ENCODE measurements around the gene NBPF26.
A peak's percentile ranks its signal among the peaks of the same experiment; 100 is the strongest.
"Not testable (repeated sequence)": the region's sequence is repeated elsewhere in the genome, so short reads cannot be mapped to it uniquely, and the experiment has no call there.

NBPF26 gene

DNA sequence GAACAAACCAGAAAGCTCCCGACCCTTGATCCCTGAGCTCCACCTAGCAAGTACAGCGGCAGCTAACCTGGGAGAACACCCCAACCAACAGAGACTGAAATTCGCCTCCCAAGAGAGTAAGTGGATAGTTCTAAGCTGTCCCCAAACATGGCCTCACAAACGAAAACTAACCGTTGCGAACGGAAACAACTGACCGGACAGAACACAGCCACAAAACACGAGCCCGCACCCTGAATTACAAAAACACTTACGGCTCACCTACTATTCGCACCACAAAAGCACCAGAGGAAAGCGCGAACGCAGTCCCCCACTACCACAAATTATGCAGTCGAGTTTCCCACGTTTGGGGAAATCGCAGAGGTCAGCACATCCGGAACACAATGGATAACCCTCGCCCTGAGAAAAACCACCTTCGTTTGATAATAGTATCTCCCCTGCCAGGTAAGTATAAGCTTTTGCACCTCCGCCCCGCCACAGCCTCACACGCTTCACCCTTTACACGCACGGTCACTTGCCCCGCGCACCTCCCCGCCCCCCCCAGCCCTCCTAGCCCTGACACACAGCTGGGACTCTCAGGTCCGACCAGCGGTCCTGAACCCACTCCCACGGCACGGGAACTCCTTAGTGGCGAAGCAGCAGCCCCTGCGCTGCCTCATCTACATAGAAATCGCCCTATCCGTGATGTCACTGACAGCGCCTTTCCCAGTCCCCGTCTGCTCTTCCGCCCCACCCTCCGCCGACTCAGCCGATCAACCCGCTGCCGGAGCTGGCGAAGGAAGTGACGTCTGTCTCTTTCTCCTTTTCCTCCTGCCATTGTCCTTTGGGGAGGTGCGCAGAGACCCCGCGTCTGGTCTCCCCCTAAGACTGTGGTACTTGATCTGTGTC lies 127.0 kb downstream of the NBPF26 start:
- peak; percentile 45 to 71 for DNase-seq (ENCODE audit: extremely low read depth in 1 of 2, low read depth in 1 of 2)

DNA sequence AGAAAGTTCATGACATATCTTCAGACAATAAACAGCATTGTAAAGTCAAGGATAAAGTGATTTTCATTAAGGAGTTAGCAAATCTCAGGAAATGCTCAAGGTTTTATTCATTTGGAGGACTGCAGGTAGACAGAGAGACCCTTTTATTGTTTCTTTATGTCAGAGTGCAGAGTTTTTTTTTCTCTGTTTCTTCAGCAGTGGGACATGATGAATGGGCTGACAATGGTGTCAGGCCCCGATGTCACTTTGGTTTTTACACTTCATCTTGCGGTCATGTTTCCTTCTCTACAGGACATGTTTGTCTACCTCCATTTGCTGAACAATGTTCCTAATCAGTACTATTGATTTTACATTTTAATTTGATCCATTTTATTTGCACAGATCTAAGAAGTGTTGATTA lies 134.4 kb downstream of the NBPF26 start:
- not testable (repeated sequence) for DNase-seq (ENCODE audit: extremely low read depth in 1 of 2, low read depth in 1 of 2)

DNA sequence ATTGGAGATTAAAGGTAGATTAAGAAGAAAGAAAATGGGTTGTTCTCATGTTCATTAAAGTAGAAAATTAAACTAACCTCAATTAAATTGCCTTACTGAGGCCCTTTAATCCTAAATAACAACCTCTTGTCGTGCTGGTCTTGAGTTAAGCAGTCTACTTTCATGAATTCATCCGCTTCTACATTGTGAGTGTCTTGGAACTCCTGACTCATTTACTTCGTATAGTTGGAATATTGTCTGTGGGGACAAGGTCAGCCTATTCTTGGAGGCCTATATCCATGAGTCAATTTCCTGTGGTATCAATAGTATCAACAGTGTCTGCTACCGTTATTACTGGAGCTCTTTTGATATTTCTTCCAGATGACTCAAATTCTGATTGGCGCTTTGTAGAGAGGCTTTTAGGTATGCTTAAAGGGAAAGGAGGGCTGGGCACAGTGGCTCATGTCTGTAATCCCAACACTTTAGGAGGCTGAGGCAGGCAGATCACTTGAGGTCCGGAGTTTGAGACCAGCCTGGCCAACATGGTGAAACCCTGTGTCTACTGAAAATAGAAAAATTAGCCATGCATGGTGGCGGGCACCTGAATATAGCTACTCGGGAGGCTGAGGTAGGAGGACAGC lies 136.0 kb downstream of the NBPF26 start:
- not testable (repeated sequence) for DNase-seq (ENCODE audit: extremely low read depth in 1 of 2, low read depth in 1 of 2)

DNA sequence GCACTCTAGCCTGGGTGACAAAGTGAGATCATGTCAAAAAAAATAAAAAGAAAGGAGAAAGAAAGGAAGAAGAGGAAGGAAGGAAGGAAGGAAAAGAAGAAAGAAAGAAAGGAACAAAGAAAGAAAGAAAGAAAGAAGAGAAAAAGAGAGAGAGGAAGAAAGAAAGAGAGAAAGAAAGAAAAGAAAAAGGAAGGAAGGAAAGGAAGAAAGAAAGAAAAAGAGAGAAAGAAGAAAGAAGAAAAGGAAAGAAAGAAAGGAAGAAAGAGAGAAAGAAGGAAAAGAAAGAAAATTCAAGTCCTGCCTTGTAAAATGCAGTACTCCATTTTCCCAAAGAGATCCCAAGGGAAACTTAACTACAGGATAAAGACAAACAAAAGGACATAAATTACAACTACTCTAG lies 154.5 kb downstream of the NBPF26 start:
- DNase-seq (ENCODE audit: extremely low read depth in 1 of 2, low read depth in 1 of 2): not testable (repeated sequence)

DNA sequence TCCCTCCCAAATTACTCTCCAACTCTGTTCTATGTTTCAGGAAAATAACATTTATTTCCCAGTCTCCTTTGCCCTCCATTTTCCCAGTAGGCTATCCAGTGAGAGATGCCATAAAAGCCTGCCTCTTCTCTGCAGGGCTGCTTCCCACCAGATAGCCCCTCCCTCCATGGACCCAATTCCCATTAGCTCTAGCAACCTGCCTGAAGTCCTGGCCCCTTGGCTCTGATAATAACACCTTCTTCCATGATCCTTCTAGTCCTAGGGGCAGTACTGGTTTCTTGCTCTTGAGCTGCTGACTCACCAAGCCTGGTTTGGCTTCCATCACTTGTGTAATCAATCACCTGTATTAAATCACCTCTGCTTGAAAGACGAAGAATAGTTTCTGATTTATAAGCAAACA lies 156.3 kb downstream of the NBPF26 start:
- DNase-seq (ENCODE audit: extremely low read depth in 1 of 2, low read depth in 1 of 2): not testable (repeated sequence)

DNA sequence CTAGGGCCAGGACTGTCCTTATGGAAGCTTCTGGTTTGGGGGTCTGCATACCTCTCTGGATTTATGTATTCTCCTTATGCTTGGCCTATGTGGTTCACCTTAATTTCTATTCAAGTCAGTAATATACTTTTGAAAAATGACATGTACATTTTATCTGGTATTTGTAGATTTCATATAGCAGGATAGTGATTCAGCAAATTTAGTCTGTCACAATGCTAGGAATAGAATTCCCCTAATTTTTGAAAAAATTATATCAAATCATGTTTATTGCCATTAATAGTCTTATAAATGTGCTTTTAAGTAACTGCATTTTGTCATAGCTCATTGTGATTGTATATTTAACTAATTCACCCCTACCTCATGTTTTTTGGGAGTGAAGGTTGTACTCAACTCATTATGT lies 158.2 kb downstream of the NBPF26 start:
- not testable (repeated sequence) for DNase-seq (ENCODE audit: extremely low read depth in 1 of 2, low read depth in 1 of 2)

All from stimulated activated CD8-positive, alpha-beta memory T cell treated with anti-CD3 and anti-CD28 coated beads, Interleukin-7, amount 100 ng/mL, for 48 hours (primary cell).